ENCODE data around the gene TBC1D8.

The TBC1D8 gene

DNA sequence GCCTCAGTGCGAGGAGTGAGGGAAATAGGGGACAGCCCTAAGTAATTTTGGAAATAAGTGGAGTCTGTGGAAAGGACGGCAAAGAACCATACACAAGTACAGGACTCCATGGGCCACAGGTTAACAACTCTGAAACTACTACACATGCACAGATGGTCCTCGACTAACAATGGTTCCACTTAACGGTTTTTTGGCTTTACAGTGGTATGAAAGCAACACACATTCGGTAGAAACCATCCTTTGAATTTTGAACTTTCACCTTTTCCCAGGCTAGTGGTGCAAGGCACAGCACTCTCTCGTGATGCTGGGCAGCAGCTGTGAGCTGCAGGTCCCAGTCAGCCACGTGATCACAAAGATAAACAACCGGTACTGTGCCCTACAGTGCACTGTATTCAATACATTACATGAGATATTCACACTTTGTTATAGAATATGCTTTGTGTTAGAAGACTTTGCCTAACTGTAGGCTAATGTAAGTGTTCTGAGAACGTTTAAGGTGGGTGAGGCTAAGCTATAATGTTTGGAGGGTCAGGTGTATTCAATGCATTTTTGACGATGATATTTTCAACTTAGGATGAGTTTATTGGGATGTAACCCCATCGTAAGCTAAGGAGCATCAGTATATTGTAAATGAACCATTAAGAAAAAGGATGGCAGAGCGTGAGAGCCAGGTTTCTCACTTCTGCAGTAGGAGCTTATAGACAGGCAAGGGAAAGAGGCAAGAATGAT lies 44.6 kb downstream of the TBC1D8 start:
- H3K27ac Mint-ChIP-seq: no peak overlapping the region
- TF ChIP-seq, protein P1, sequence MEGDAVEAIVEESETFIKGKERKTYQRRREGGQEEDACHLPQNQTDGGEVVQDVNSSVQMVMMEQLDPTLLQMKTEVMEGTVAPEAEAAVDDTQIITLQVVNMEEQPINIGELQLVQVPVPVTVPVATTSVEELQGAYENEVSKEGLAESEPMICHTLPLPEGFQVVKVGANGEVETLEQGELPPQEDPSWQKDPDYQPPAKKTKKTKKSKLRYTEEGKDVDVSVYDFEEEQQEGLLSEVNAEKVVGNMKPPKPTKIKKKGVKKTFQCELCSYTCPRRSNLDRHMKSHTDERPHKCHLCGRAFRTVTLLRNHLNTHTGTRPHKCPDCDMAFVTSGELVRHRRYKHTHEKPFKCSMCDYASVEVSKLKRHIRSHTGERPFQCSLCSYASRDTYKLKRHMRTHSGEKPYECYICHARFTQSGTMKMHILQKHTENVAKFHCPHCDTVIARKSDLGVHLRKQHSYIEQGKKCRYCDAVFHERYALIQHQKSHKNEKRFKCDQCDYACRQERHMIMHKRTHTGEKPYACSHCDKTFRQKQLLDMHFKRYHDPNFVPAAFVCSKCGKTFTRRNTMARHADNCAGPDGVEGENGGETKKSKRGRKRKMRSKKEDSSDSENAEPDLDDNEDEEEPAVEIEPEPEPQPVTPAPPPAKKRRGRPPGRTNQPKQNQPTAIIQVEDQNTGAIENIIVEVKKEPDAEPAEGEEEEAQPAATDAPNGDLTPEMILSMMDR (IDR thresholded peaks at IDR 0.05): no peak
- no peak for DNase-seq
- H3K4me1 Mint-ChIP-seq: peaks cover 35% of the 10 kb centered on the region
- H3K27me3 Mint-ChIP-seq (ENCODE audit: low read depth, poor library complexity): peaks cover 11% of the 10 kb centered on the region
- H3K9me3 Mint-ChIP-seq: peaks cover 29% of the 10 kb centered on the region
- H3K4me3 Mint-ChIP-seq: no peak overlapping the region
- H3K36me3 Mint-ChIP-seq (ENCODE audit: low read depth): peaks cover 15% of the 10 kb centered on the region

DNA sequence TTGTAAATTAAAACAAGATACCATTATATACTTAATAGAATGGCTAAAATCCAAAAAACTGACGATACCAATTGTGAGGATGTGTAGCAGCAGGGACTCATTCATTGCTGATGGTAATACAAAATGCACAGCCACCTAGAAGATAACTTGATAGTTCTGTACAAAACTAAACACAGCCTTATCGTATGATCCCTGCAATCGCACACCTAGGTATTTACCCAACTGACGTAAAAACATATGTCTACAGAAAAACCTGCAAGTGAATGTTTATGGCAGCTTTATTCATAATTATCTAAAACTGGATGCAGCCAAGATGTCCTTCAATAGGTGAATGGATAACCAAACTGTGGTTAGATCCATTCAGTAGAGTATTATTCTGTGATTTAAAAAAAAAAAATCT lies 45.5 kb downstream of the TBC1D8 start:
- Mint-ChIP-seq H3K27ac (no peak overlapping the region), H3K4me3 (no peak overlapping the region), H3K36me3 (ENCODE audit: low read depth) (peaks cover 18% of the 10 kb centered on the region), H3K9me3 (peaks cover 39% of the 10 kb centered on the region), H3K4me1 (peaks cover 26% of the 10 kb centered on the region), H3K27me3 (ENCODE audit: low read depth, poor library complexity) (peaks cover 7% of the 10 kb centered on the region)
- TF ChIP-seq, protein P1 (IDR thresholded peaks at IDR 0.05): no peak
- no peak for DNase-seq

DNA sequence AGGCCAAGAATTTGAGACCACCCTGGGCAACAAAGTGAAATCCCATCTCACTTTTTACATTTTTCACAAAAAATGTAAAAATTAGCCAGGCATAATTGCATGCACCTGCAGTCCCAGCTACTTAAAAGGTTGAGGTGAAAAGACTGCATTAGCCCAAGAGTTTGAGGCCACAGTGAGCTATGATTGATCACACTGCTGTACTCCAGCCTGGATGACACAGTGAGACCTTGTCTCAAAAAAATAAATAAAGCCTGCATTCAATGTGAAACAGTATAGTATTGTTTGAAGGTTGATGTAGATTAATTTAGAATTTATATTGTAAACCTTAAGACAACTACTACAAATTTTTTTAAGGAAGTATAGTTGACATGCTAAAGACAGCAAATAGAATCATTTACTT lies 53.5 kb downstream of the TBC1D8 start:
- DNase-seq: no peak
- Mint-ChIP-seq H3K9me3 (peaks cover 71% of the 10 kb centered on the region), H3K36me3 (ENCODE audit: low read depth) (peaks cover 28% of the 10 kb centered on the region), H3K27me3 (ENCODE audit: low read depth, poor library complexity) (peaks cover 14% of the 10 kb centered on the region), H3K27ac (no peak overlapping the region), H3K4me1 (no peaks in the 10 kb centered on the region), H3K4me3 (no peak overlapping the region)
- TF ChIP-seq, protein P1 (IDR thresholded peaks at IDR 0.05): no peak

DNA sequence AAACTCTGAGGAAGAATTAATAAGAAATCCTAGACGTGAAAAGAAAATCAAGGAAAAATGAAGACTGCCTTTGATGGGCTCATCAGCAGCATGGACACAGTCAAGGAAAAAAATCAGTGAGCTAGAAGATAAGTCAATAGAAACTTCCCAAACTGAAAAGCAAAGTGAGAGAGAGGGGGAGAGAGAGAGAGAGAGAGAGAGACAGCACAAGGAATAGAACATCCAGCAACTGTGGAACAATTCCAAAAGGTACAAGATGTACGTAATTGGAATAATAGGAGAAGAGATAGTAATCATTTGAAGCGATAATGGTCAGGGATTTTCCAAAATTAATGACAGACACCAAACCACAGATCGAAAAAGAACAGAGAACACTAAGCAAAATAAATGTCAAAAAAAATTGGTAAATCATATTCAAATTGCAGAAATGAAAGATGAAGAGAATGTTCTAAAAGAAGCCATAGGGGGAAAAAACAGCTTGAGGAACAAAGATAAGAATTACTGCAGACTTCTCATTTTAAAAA lies 54.5 kb downstream of the TBC1D8 start:
- Mint-ChIP-seq H3K27ac (no peak overlapping the region), H3K4me3 (no peak overlapping the region), H3K9me3 (peaks cover 61% of the 10 kb centered on the region), H3K27me3 (ENCODE audit: low read depth, poor library complexity) (peaks cover 16% of the 10 kb centered on the region), H3K36me3 (ENCODE audit: low read depth) (peaks cover 23% of the 10 kb centered on the region), H3K4me1 (no peaks in the 10 kb centered on the region)
- TF ChIP-seq, protein P1 (IDR thresholded peaks at IDR 0.05): no peak
- no peak for DNase-seq

DNA sequence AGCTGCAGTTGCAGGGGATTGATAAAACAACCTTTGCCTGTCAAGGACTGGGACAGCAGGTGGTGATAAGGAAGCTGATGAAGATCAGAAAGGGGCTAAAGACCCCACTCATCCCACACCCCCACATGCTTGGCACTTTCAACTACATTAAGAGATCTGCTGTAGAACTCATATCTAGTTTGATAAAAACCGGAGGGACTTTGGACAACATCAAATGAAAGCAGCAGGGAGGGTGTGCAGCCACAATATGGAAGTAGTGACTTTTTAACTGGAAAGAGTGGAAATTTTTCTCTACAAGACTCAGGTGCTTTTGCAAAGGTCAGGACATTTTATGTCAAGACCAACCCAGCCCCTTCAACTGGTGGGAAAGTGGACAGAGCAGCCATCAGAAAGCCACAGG lies 56.8 kb downstream of the TBC1D8 start:
- H3K27me3 Mint-ChIP-seq (ENCODE audit: low read depth, poor library complexity): peaks cover 10% of the 10 kb centered on the region
- no peak overlapping the region for H3K4me3 Mint-ChIP-seq
- no peaks in the 10 kb centered on the region for H3K4me1 Mint-ChIP-seq
- peaks cover 11% of the 10 kb centered on the region for H3K36me3 Mint-ChIP-seq (ENCODE audit: low read depth)
- TF ChIP-seq, protein P1 (IDR thresholded peaks at IDR 0.05): no peak
- DNase-seq: no peak
- H3K27ac Mint-ChIP-seq: no peak overlapping the region
- H3K9me3 Mint-ChIP-seq: peaks cover 38% of the 10 kb centered on the region
